Osteocyte (in vitro differentiated cells): ENCODE data around the gene PREX1. TPM values are rescaled to one million over a fixed set of nuclear protein-coding genes. Genes with fewer than 3 reads are reported as not detected.

Source experiments
- DNase-seq: peaks from one replicate; pipeline ENCODE4 v3.0.0; 2021; ENCODE audit warnings: mixed read lengths; ENCODE audit not compliant: unreplicated experiment; ENCODE audit errors: extremely low spot score
- H3K27ac Mint-ChIP-seq: one replicate; pipeline ENCODE4 v1.8.0; 2021; ENCODE audit warnings: mild to moderate bottlenecking, mixed read lengths; ENCODE audit not compliant: unreplicated experiment
- H3K27me3 Mint-ChIP-seq: one replicate; pipeline ENCODE4 v1.8.0; 2021; ENCODE audit warnings: mixed read lengths; ENCODE audit not compliant: unreplicated experiment
- H3K36me3 Mint-ChIP-seq: one replicate; pipeline ENCODE4 v1.8.0; 2021; ENCODE audit warnings: mixed read lengths; ENCODE audit not compliant: unreplicated experiment
- H3K4me1 Mint-ChIP-seq: one replicate; pipeline ENCODE4 v1.8.0; 2021; ENCODE audit warnings: mixed read lengths; ENCODE audit not compliant: unreplicated experiment
- H3K4me3 Mint-ChIP-seq: one replicate; pipeline ENCODE4 v1.8.0; 2021; ENCODE audit warnings: mild to moderate bottlenecking, moderate library complexity, mixed read lengths; ENCODE audit not compliant: unreplicated experiment
- H3K9me3 Mint-ChIP-seq: one replicate; pipeline ENCODE4 v1.8.0; 2021; ENCODE audit warnings: mixed read lengths; ENCODE audit not compliant: unreplicated experiment
- total RNA-seq: library from RNA; stranded (reverse); gene quantifications from 2 replicates; pipeline ENCODE4 v1.2.1, GENCODE V29; 2021
- TF ChIP-seq, protein P1 (sequence below): fragments of 200-600 bp; sonication (generic); IDR thresholded peaks from 2 replicates; pipeline ENCODE4 v1.5.0; 2021; ENCODE audit warnings: antibody characterized with exemption, mild to moderate bottlenecking, moderate library complexity

Gene PREX1
- total RNA-seq, 1 donor from 2014 or later, result 24.2 TPM

DNA sequence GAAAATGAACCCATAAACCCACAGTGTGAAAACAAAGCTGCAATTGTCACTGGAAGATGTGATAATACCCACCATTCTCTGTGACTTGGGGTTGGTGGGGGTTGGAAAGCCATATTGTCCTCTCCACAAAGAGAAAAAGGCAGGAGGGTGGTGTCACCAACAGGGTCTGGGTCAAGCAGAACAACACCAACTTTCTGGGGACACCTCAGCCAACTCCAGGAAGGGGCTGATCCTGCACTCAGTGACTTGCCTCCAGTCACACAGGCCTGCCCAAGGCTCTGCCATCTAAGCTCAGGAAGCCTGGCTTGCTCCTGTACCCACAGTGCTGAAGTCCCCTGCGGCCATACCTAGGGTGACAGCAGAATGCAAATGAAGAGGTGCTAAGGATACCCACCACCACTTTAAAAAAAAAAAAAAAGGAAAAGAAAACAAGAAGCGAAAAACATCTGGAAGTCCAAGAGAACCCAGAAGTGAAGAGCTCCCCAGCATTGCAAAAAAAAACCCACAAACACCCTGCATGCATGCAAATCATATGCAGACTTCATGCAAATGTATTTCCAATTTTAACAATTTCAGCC lies 110.6 kb downstream of the PREX1 start:
- Mint-ChIP-seq H3K27ac (no peak overlapping the region), H3K4me3 (no peak overlapping the region), H3K4me1 (peaks cover 29% of the 10 kb centered on the region), H3K9me3 (no peaks in the 10 kb centered on the region), H3K36me3 (no peaks in the 10 kb centered on the region), H3K27me3 (no peaks in the 10 kb centered on the region)
- no peak for DNase-seq
- TF ChIP-seq, protein P1, sequence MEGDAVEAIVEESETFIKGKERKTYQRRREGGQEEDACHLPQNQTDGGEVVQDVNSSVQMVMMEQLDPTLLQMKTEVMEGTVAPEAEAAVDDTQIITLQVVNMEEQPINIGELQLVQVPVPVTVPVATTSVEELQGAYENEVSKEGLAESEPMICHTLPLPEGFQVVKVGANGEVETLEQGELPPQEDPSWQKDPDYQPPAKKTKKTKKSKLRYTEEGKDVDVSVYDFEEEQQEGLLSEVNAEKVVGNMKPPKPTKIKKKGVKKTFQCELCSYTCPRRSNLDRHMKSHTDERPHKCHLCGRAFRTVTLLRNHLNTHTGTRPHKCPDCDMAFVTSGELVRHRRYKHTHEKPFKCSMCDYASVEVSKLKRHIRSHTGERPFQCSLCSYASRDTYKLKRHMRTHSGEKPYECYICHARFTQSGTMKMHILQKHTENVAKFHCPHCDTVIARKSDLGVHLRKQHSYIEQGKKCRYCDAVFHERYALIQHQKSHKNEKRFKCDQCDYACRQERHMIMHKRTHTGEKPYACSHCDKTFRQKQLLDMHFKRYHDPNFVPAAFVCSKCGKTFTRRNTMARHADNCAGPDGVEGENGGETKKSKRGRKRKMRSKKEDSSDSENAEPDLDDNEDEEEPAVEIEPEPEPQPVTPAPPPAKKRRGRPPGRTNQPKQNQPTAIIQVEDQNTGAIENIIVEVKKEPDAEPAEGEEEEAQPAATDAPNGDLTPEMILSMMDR, result no peak

GRCh38 chr20:48716541-48716940 lies 111.3 kb downstream of the PREX1 start:
- Mint-ChIP-seq H3K4me3 (no peak overlapping the region), H3K36me3 (no peaks in the 10 kb centered on the region), H3K9me3 (no peaks in the 10 kb centered on the region), H3K27ac (no peak overlapping the region), H3K27me3 (no peaks in the 10 kb centered on the region), H3K4me1 (peaks cover 22% of the 10 kb centered on the region)
- TF ChIP-seq, protein P1, result no peak
- no peak for DNase-seq

- H3K4me3 Mint-ChIP-seq, result no peak overlapping the region
- DNase-seq, result no peak
- H3K9me3 Mint-ChIP-seq, result no peaks in the 10 kb centered on the region
- no peaks in the 10 kb centered on the region for H3K27me3 Mint-ChIP-seq
- TF ChIP-seq, protein P1, result no peak
- peaks cover 18% of the 10 kb centered on the region for H3K4me1 Mint-ChIP-seq
- H3K27ac Mint-ChIP-seq, result no peak overlapping the region
- no peaks in the 10 kb centered on the region for H3K36me3 Mint-ChIP-seq
Observed at GRCh38 chr20:48716086-48716485, 111.7 kb downstream of the PREX1 start.

- no peaks in the 10 kb centered on the region for H3K27me3 Mint-ChIP-seq
- no peaks in the 10 kb centered on the region for H3K36me3 Mint-ChIP-seq
- DNase-seq, result no peak
- TF ChIP-seq, protein P1, result no peak
- peaks cover 9% of the 10 kb centered on the region for H3K4me1 Mint-ChIP-seq
- H3K9me3 Mint-ChIP-seq, result no peaks in the 10 kb centered on the region
- H3K4me3 Mint-ChIP-seq, result no peak overlapping the region
- no peak overlapping the region for H3K27ac Mint-ChIP-seq
Observed at GRCh38 chr20:48714764-48715163, 113.0 kb downstream of the PREX1 start.

DNA sequence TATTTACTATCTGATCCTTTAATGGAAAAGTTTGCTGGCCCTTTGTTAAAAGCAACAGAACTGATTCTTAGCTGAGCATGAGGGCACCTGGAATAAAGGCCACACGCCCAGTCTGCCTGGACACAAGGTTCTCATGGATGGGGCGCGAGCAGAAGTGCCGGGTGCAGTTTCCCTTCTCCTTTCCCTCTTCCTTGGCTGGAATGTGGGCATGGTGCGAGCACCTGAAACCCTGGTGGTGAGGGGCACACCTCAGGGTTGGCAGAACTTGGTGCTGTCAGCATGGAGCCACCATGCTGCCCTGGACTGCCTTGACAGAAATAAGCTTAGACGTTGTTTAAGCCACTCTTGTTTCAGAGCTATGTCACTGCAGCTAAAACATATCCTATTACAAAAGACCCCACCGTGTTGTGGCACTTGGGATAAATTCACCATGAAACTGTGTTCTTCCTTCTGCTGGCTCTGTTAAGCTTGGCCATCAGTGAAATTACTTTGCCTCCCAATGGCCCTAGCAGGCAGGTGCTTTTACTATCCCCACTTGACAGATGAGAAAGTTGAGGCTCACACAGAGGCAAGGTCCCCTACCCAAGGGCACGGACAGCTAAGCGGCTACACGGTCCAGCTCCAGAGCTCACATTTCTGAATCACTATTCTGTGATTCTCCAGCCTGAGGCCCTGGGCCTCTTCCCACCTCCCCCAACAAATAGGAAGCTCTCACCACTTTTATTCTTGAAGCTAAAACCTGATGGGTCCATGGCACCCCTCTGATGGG lies 115.9 kb downstream of the PREX1 start:
- no peak for DNase-seq
- no peaks in the 10 kb centered on the region for H3K27me3 Mint-ChIP-seq
- no peak overlapping the region for H3K27ac Mint-ChIP-seq
- H3K9me3 Mint-ChIP-seq, result no peaks in the 10 kb centered on the region
- H3K36me3 Mint-ChIP-seq, result no peaks in the 10 kb centered on the region
- TF ChIP-seq, protein P1, result no peak
- H3K4me1 Mint-ChIP-seq, result peaks cover 10% of the 10 kb centered on the region
- no peak overlapping the region for H3K4me3 Mint-ChIP-seq
